ENCODE data around the gene DCST2.

The DCST2 gene

GRCh38 chr1:155008015-155008941 is 25.3 kb downstream of the DCST2 start:
- DNase-seq = no peak

DNA sequence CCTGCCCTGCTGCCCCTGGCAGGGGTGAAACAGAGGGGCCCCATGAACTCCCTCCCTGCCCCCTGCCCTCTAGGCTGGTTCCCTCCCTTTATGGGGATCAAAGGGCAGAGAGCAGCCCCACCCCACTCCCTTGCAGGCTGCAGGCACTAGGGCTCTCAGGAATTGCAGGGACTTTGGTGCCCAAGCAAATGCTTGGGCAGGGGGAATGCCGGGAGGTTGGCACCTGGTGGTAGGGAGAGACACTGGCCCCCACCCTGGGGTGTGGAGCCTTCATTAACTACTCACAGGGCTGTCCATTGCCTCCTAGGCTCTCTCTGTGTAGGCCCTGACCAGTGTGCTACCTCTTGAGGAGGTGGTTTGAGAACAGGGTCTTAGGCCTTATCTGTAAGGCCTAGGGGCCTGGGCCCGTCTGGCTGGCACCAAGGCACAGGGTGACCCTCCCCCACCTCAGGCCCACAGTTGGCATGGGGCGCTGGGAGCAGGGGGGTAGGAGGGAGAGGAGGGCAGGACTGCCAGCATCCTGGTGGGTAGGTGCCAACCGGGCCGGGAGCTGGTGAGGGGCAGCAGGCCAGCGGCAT is 26.2 kb downstream of the DCST2 start:
- no peak for DNase-seq

- DNase-seq = peak; percentile 21 to 45
These were observed 26.9 kb downstream of the DCST2 start for GRCh38 chr1:155006601-155007101.

- peak in 1 of 2 donors; percentile 27 for DNase-seq
These were observed 28.2 kb downstream of the DCST2 start for GRCh38 chr1:155005076-155006011.

GRCh38 chr1:155004352-155005075 is 29.1 kb downstream of the DCST2 start:
- DNase-seq = no peak

DNA sequence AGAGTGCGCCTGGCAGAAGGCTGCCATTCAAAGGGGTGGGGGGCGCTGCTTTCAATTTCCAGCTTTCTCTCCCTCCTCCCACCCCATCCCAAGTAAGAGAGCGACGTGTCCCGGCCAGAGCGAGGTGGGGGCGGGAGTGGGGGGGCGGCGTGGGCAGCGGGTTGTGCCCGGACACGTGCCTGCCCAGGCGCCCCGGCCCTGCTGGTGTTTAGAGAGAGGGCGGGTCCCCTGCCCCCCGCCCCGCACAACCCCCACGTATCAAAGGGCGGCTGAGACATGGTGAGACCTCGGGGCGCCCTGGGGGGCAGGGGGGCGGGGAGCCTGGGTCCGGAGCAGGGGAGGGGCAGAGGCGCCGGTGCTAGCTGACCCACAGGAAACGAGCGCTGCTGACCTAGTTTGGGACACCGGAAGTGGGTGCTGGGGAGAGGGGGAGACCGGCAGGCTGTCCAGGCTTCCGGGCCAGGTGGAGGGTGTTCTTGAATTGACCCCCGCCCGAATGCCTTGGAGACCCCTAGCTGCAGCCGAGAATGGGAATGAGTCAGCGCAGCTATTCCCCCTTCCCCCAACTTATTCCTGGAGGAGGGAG is 29.7 kb downstream of the DCST2 start:
- no peak for DNase-seq

GRCh38 chr1:155003227-155003765 is 30.3 kb downstream of the DCST2 start:
- no peak for DNase-seq

DNA sequence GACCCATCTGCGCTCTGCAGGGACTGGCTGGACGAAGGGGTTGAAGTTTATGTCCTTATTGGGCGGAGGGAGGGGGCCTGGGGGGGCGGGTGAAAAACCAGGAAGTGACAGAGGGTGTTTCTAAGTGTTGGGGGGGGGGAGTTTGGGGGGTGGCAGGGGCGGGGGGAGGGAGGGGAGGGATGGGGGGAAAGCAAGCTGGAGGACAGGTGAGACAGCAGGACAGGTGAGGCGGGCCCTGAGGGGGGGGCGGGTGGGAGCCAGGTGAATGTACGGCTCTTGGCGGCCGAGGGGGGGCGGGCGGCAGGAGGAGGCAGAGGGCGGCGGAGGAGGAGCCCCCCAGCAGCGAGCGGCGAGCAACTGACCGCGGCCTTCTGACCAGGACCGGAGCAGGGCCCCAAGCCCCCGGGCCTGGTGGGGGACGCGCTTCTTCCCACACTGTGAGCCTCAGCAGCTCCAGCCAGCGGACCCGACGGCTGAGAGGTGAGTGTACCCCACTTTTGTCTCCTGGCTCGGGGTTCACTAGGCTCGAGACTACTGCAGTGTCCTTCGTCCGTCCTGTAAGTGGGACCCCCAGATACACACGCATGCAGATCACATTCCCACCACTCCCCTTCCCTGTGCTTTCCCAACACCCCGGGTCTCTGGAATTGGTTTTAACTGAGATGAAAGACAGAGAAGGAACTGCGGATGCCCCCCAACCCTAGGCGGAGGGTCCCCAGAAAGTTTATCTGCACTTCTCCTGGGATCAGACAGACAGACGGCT is 30.9 kb downstream of the DCST2 start, which contains the start of gene ZBTB7B:
ZBTB7B (plus strand) TSS at position 339 of the 763 bp plus-strand sequence. CDS start 11,859 bp downstream, outside the sequence.
- no peak for DNase-seq

GRCh38 chr1:155001675-155002463 is 31.7 kb downstream of the DCST2 start:
- DNase-seq = peak; percentile 93 to 99

- peak in 1 of 2 donors; percentile 42 for DNase-seq
These were observed 32.2 kb downstream of the DCST2 start for GRCh38 chr1:155001425-155001674.

- DNase-seq = peak; percentile 75 to 85
These were observed 32.7 kb downstream of the DCST2 start for GRCh38 chr1:155000726-155001424.

DNA sequence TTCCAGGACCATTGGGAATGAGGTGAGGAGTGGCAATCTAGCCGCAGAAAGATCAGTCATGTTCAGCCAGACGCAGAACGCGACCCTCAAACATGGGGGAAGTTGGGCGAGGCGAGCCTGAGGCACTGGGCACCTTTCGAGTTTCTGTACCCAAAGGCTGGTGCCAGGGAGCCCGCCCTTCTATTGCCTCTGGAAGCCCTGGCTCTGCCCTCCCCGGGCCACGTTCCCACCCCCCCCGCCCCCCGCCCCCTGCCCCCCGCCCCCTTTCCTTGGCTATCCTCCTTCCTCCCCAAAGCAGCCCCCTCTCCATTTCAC is 33.2 kb downstream of the DCST2 start:
- DNase-seq = no peak

GRCh38 chr1:154999571-155000410 is 33.8 kb downstream of the DCST2 start:
- DNase-seq = no peak

- DNase-seq = peak; percentile 28 to 77
These were observed 34.6 kb downstream of the DCST2 start for GRCh38 chr1:154998818-154999570.

GRCh38 chr1:154998201-154998780 is 35.3 kb downstream of the DCST2 start:
- no peak for DNase-seq

GRCh38 chr1:154996966-154997701 is 36.4 kb downstream of the DCST2 start:
- peak in 1 of 2 donors; percentile 28 for DNase-seq
